K562 (cell line): Measurements from ENCODE around the gene DXO. TPM values are rescaled to one million over a fixed set of nuclear protein-coding genes. Genes with fewer than 3 reads are reported as not detected.

Experiments used
- BCOR ChIP-seq: fragments of 450-650 bp; IDR thresholded peaks from 2 replicates; pipeline ENCODE4 v1.6.1; 2016
- BHLHE40 ChIP-seq: IDR thresholded peaks from 2 replicates; pipeline ENCODE4 v1.6.1; 2011; ENCODE audit warnings: low read length, improper control_type of control experiment
- E2F3 ChIP-seq: fragments of 250-450 bp; sonication (Bioruptor Pico); IDR thresholded peaks from 2 replicates; pipeline ENCODE4 v1.4.0; 2020; ENCODE audit warnings: mild to moderate bottlenecking
- FOSL1 ChIP-seq: fragments of 200-800 bp; sonication (Bioruptor generic); conservative IDR thresholded peaks from 2 replicates; pipeline ENCODE4 v1.6.1; 2016; ENCODE audit warnings: missing genetic modification characterization, missing compliant biosample characterization
- HINFP ChIP-seq: fragments of 450-650 bp; conservative IDR thresholded peaks from 2 replicates; pipeline ENCODE4 v1.6.1; 2016; ENCODE audit warnings: missing genetic modification characterization, low read depth, mild to moderate bottlenecking, control low read depth, missing compliant biosample characterization
- HMG20B ChIP-seq: fragments of 250-450 bp; sonication (Bioruptor Pico); IDR thresholded peaks from 2 replicates; pipeline ENCODE4 v1.5.0; 2021; ENCODE audit warnings: mild to moderate bottlenecking
- LCOR ChIP-seq: sonication (generic); formaldehyde crosslinking; IDR thresholded peaks from 2 replicates; pipeline ENCODE4 v1.8.0; 2022; ENCODE audit warnings: mild to moderate bottlenecking, missing genetic modification reagents
- MEIS2 ChIP-seq: fragments of 450-650 bp; IDR thresholded peaks from 2 replicates; pipeline ENCODE4 v1.6.1; 2014; ENCODE audit warnings: mild to moderate bottlenecking; ENCODE audit not compliant: partially characterized antibody
- NONO ChIP-seq, 2 experiments: fragments of 200-400 bp in 1 of 2; fragments of 450-650 bp in 1 of 2; formaldehyde crosslinking in 1 of 2; IDR thresholded peaks; 2 replicates each; pipeline ENCODE4 v1.6.1; 2017; ENCODE audit warnings: low read depth in 2 of 2, mild to moderate bottlenecking in 2 of 2, moderate library complexity in 2 of 2, low read length in 1 of 2
- PBX2 ChIP-seq, 2 experiments: IDR thresholded peaks in 1 of 2; conservative IDR thresholded peaks in 1 of 2; 2 replicates each; pipeline ENCODE4 v1.6.1; 2016; ENCODE audit warnings: low read depth in 2 of 2, mild to moderate bottlenecking in 1 of 2, missing compliant biosample characterization in 1 of 2, missing genetic modification characterization in 1 of 2, moderate library complexity in 1 of 2
- POLR2AphosphoS2 ChIP-seq: IDR thresholded peaks from 2 replicates; pipeline ENCODE4 v1.6.1; 2012; ENCODE audit warnings: low read length, improper control_type of control experiment
- PURB ChIP-seq: sonication (generic); formaldehyde crosslinking; IDR thresholded peaks from 2 replicates; pipeline ENCODE4 v1.9.0; 2021; ENCODE audit warnings: low read depth, mild to moderate bottlenecking, missing genetic modification reagents
- RBM22 ChIP-seq: fragments of 200-400 bp; formaldehyde crosslinking; IDR thresholded peaks from 2 replicates; pipeline ENCODE4 v1.6.1; 2018; ENCODE audit warnings: low read length, low read depth; ENCODE audit not compliant: poor library complexity, severe bottlenecking
- RHOXF2B ChIP-seq: fragments of 250-450 bp; sonication (Bioruptor Pico); conservative IDR thresholded peaks from 2 replicates; pipeline ENCODE4 v1.5.1; 2021
- SMARCB1 ChIP-seq: IDR thresholded peaks from 2 replicates; pipeline ENCODE4 v1.6.1; 2011; ENCODE audit warnings: improper control_type of control experiment, low read depth; ENCODE audit not compliant: insufficient read length
- TCF15 ChIP-seq: fragments of 250-450 bp; sonication (Bioruptor Pico); IDR thresholded peaks from 2 replicates; pipeline ENCODE4 v1.8.0; 2022; ENCODE audit warnings: moderate library complexity, mild to moderate bottlenecking, inconsistent platforms
- TRIM28 ChIP-seq: fragments of 450-650 bp; IDR thresholded peaks from 2 replicates; pipeline ENCODE4 v1.6.1; 2017
- ZNF140 ChIP-seq: fragments of 250-450 bp; sonication (Bioruptor Pico); IDR thresholded peaks from 2 replicates; pipeline ENCODE4 v1.8.0; 2021; ENCODE audit warnings: moderate library complexity, mild to moderate bottlenecking, inconsistent platforms
- ZNF282 ChIP-seq: sonication (generic); formaldehyde crosslinking; IDR thresholded peaks from 2 replicates; pipeline ENCODE4 v1.8.1; 2023; ENCODE audit warnings: missing genetic modification reagents
- ZNF449 ChIP-seq: fragments of 250-450 bp; sonication (Bioruptor Pico); IDR thresholded peaks from 2 replicates; pipeline ENCODE4 v1.8.0; 2022; ENCODE audit warnings: moderate library complexity, mild to moderate bottlenecking, inconsistent platforms
- ZNF639 ChIP-seq, 2 experiments: fragments of 200-800 bp in 1 of 2; sonication (Bioruptor generic) in 1 of 2; sonication (generic) in 1 of 2; formaldehyde crosslinking in 1 of 2; IDR thresholded peaks in 1 of 2; conservative IDR thresholded peaks in 1 of 2; 2 replicates each; pipeline versions ENCODE4 v1.5.0 to v1.6.1; 2016 to 2020; ENCODE audit warnings: missing compliant biosample characterization in 1 of 2, missing genetic modification characterization in 1 of 2, missing genetic modification reagents in 1 of 2
- polyA plus RNA-seq, 8 experiments: library from polyadenylated mRNA; depleted of rRNA in 4 of 8; stranded (reverse) in 5 of 8; unstranded in 3 of 8; fragments of >200 nt; fragmentation: Nextera tagmentation in 2 of 8; fragmentation: Illumina TruSeq in 1 of 8; extraction: Ambion mirVana in 2 of 8; extraction: Trizol in 1 of 8; gene quantifications; 2 replicates each; pipeline versions ENCODE4 v1.2.1 to v1.2.3, GENCODE V29; 2011 to 2014; ENCODE audit warnings: inconsistent platforms in 1 of 8, missing spikeins in 1 of 8
- total RNA-seq, 7 experiments: library from RNA; depleted of rRNA in 6 of 7; stranded (reverse); fragments of >200 nt in 6 of 7; fragmentation: Illumina TruSeq in 2 of 7; extraction: Trizol in 2 of 7; gene quantifications; 2 replicates each; pipeline versions ENCODE4 v1.2.1 to v1.2.3, GENCODE V29; 2011 to 2021; ENCODE audit warnings: low replicate concordance in 1 of 7

The DXO gene
- total and polyA plus RNA-seq, 9 of the 15 experiments (the other 6 are each of a cell fraction or from before 2014, with no cell fraction given): 6.4 to 35.1 (median 19.4) TPM

- TF ChIP-seq BHLHE40 (0 out of 2 replicates have a peak, but pooled peaks have one; percentile 35), POLR2AphosphoS2 (no peak), RHOXF2B (no peak), FOSL1 (tag) (no peak), HINFP (tag) (no peak), MEIS2 (peak; percentile 77), RBM22 (no peak), TRIM28 (no peak), PURB (CRISPR knock-in tag) (no peak), PBX2 (CRISPR knock-in tag; IDR thresholded peaks at IDR 0.05; ENCODE audit: low read depth) (no peak), PBX2 (tag; conservative IDR thresholded peaks at IDR 0.05; ENCODE audit: low read depth) (peak; percentile 73), ZNF282 (CRISPR knock-in tag) (no peak), E2F3 (CRISPR knock-in tag) (no peak), BCOR (no peak), SMARCB1 (no peak), HMG20B (CRISPR knock-in tag) (no peak), TCF15 (CRISPR knock-in tag) (no peak), NONO (IDR thresholded peaks at IDR 0.05; ENCODE audit: low read depth in 2 of 2, low read length in 1 of 2) (0 out of 4 replicates have a peak, but pooled peaks of 1 of the 2 experiments have one; percentile 29), ZNF449 (CRISPR knock-in tag) (no peak), ZNF140 (no peak), ZNF639 (CRISPR knock-in tag; conservative IDR thresholded peaks at IDR 0.05 in 1 of 2, IDR thresholded peaks at IDR 0.05 in 1 of 2) (no peak), LCOR (CRISPR knock-in tag) (no peak)
Measured at GRCh38 chr6:31952140-31952805, 19.7 kb downstream of the DXO start (continued).
